Measurements from ENCODE around the gene MBP.

MBP gene

GRCh38 chr18:77035380-77036187, 97.0 kb downstream of the MBP start:
- TF ChIP-seq CTCF (IDR thresholded peaks at IDR 0.05; ENCODE audit: insufficient read depth, low read length) (no peak), POLR2AphosphoS5 (IDR thresholded peaks at IDR 0.05; ENCODE audit: low read depth) (no peak), REST (IDR thresholded peaks at IDR 0.05; ENCODE audit: insufficient replicate concordance, low read depth) (no peak), SPI1 (IDR thresholded peaks at IDR 0.05; ENCODE audit: borderline replicate concordance, low read depth) (no peak), GABPA (IDR thresholded peaks at IDR 0.05; ENCODE audit: low read depth) (no peak)
- H3K27me3 ChIP-seq (ENCODE audit: insufficient read depth, poor library complexity, severe bottlenecking) = no peaks in the 10 kb centered on the region
- DNase-seq (ENCODE audit: low read depth in 1 of 2, low spot score in 1 of 2) = no peak
- no peak overlapping the region for H3K27ac ChIP-seq (replicated peaks)
- no peak overlapping the region for H3K4me3 ChIP-seq (replicated peaks; ENCODE audit: insufficient read depth, low read length)

- Histone ChIP-seq H3K4me3 (replicated peaks; ENCODE audit: insufficient read depth, low read length) (no peak overlapping the region), H3K27me3 (ENCODE audit: insufficient read depth, poor library complexity, severe bottlenecking) (no peaks in the 10 kb centered on the region), H3K27ac (replicated peaks) (no peak overlapping the region)
- DNase-seq (ENCODE audit: low read depth in 1 of 2, low spot score in 1 of 2) = no peak
- no peak for TF ChIP-seq CTCF (IDR thresholded peaks at IDR 0.05; ENCODE audit: insufficient read depth, low read length)
- TF ChIP-seq POLR2AphosphoS5 (IDR thresholded peaks at IDR 0.05; ENCODE audit: low read depth) = no peak
- TF ChIP-seq REST (IDR thresholded peaks at IDR 0.05; ENCODE audit: insufficient replicate concordance, low read depth) = no peak
- TF ChIP-seq SPI1 (IDR thresholded peaks at IDR 0.05; ENCODE audit: borderline replicate concordance, low read depth) = no peak
Measured at GRCh38 chr18:77033575-77033974, 99.0 kb downstream of the MBP start.

- peak in 1 of 2 experiments; percentile 69 for DNase-seq (ENCODE audit: low read depth in 1 of 2, low spot score in 1 of 2)
- H3K27ac ChIP-seq (replicated peaks) = peak overlapping the region; percentile 20; the same call in 1 of the 2 replicates
Measured at GRCh38 chr18:77032181-77032701, 100.3 kb downstream of the MBP start.

More at GRCh38 chr18:77032181-77032701, 100.3 kb downstream of the MBP start:
- no peak for TF ChIP-seq REST (IDR thresholded peaks at IDR 0.05; ENCODE audit: insufficient replicate concordance, low read depth)
- no peak for TF ChIP-seq GABPA (IDR thresholded peaks at IDR 0.05; ENCODE audit: low read depth)
- TF ChIP-seq POLR2AphosphoS5 (IDR thresholded peaks at IDR 0.05; ENCODE audit: low read depth) = no peak
- no peak for TF ChIP-seq CTCF (IDR thresholded peaks at IDR 0.05; ENCODE audit: insufficient read depth, low read length)
- TF ChIP-seq SPI1 (IDR thresholded peaks at IDR 0.05; ENCODE audit: borderline replicate concordance, low read depth) = no peak
- Histone ChIP-seq H3K27me3 (ENCODE audit: insufficient read depth, poor library complexity, severe bottlenecking) (no peaks in the 10 kb centered on the region), H3K4me3 (replicated peaks; ENCODE audit: insufficient read depth, low read length) (no peak overlapping the region)

All from HL-60 (cell line).